ACC112 (cell line): ENCODE data around the gene RARRES2.

Experiments used
- H2AFZ ChIP-seq: fragments of 200-600 bp; sonication (generic); one replicate; pipeline ENCODE4 v1.6.0; 2017; ENCODE audit warnings: antibody characterized with exemption, low read length; ENCODE audit not compliant: unreplicated experiment
- H3K27ac ChIP-seq: fragments of 200-600 bp; sonication (generic); 2 replicates; pipeline ENCODE4 v1.5.1; 2014; ENCODE audit warnings: low read depth, mild to moderate bottlenecking, antibody characterized with exemption, low read length, moderate library complexity
- H3K27me3 ChIP-seq: fragments of 200-600 bp; sonication (generic); 2 replicates; pipeline ENCODE4 v1.6.1; 2014; ENCODE audit warnings: mild to moderate bottlenecking, antibody characterized with exemption, low read length, moderate library complexity, mixed read lengths; ENCODE audit not compliant: insufficient read depth
- H3K36me3 ChIP-seq: fragments of 200-600 bp; sonication (generic); 2 replicates; pipeline ENCODE4 v1.6.1; 2016; ENCODE audit warnings: mild to moderate bottlenecking, antibody characterized with exemption, low read length, moderate library complexity, mixed read lengths; ENCODE audit not compliant: insufficient read depth
- H3K4me1 ChIP-seq: fragments of 200-600 bp; sonication (generic); one replicate; pipeline ENCODE4 v1.6.1; 2016; ENCODE audit warnings: low read length, mixed read lengths; ENCODE audit not compliant: insufficient read depth, unreplicated experiment, control insufficient read depth
- H3K4me3 ChIP-seq: fragments of 200-600 bp; sonication (generic); 2 replicates; pipeline ENCODE4 v1.5.1; 2014; ENCODE audit warnings: mild to moderate bottlenecking, low read depth, low read length
- H3K79me2 ChIP-seq: fragments of 200-600 bp; sonication (generic); one replicate; pipeline ENCODE4 v1.6.0; 2016; ENCODE audit warnings: low read length; ENCODE audit not compliant: control insufficient read depth, unreplicated experiment, insufficient read depth

Gene RARRES2

DNA sequence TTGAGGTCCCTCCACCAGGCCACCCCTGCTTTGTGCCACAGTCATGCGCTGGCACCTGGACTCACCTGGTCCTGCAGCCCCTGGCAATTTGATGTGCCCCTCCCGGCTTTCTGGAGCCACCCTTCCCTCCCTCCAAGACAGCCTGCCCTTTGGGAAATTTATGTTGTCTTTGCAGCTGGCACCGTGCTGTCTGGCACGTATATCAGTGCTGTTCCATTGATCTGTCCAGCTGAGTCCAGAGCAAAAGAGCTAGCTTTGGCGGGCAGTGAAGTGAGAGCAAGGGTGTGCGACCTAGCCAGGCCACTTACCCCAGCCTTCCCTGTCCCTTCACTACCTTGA is 5.7 kb downstream of the RARRES2 start:
- Histone ChIP-seq H3K27ac (no peak overlapping the region), H3K36me3 (no peaks in the 10 kb centered on the region), H3K27me3 (peaks cover 20% of the 10 kb centered on the region), H2AFZ (no peak overlapping the region), H3K79me2 (no peaks in the 10 kb centered on the region), H3K4me3 (no peak overlapping the region), H3K4me1 (no peaks in the 10 kb centered on the region)

DNA sequence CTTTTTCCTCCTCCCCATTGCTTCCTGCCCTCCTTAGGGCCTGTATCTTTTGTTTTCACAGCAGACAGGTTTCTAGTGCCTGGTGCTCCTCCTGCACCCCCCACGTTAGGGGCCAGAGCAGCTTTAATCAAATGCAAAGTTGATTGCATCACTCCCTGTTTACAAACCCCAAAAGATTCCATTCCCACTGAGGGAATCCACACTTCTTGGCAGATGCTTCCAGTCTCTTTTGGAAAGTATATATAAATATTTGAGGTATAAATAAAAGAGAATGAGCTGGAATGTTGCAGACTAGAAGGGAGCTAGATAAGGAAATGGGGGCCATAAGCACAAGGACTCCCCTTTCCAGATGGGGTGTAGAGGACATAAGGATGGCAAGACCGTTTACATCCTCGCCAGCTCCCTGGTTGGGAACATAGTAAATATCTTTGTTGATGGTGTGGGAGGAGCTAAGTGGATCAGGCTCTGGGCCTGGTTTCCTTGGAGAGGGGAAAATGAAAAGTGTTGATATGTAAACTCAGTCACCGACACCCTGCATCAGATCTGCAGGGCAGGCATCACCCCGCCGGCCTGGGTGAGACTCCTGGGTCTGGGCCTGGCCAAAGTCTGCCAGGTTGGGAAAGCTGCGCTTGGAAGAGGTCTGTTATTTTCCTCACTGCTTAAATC is 6.2 kb downstream of the RARRES2 start:
- no peaks in the 10 kb centered on the region for H3K79me2 ChIP-seq
- no peak overlapping the region for H3K27ac ChIP-seq
- no peaks in the 10 kb centered on the region for H3K36me3 ChIP-seq
- no peak overlapping the region for H3K4me3 ChIP-seq
- H3K27me3 ChIP-seq, result peaks cover 15% of the 10 kb centered on the region
- no peak overlapping the region for H2AFZ ChIP-seq
- no peaks in the 10 kb centered on the region for H3K4me1 ChIP-seq

DNA sequence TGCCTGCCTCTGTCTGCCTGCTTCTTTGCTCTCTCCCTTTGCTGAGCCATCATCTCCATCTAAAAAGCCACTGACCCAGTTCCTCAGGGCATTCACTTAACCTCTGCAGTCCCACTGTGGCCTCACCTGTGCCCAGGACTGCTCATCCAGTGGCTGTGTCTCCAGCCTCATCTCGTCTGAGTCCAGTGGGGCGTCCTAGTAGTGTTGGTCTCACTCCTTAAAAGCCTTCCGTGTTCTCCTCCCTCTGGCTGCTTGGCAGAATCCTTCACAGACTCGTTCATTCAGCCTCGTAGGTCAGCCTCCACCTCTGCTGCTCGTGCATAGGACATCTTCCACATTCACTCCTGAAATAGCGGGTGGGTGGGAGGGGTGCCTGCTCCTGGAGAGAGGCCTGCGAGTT is 7.3 kb downstream of the RARRES2 start:
- Histone ChIP-seq H2AFZ (no peak overlapping the region), H3K4me3 (no peak overlapping the region), H3K27me3 (peaks cover 4% of the 10 kb centered on the region), H3K4me1 (no peaks in the 10 kb centered on the region), H3K79me2 (no peaks in the 10 kb centered on the region), H3K27ac (no peak overlapping the region), H3K36me3 (no peaks in the 10 kb centered on the region)

DNA sequence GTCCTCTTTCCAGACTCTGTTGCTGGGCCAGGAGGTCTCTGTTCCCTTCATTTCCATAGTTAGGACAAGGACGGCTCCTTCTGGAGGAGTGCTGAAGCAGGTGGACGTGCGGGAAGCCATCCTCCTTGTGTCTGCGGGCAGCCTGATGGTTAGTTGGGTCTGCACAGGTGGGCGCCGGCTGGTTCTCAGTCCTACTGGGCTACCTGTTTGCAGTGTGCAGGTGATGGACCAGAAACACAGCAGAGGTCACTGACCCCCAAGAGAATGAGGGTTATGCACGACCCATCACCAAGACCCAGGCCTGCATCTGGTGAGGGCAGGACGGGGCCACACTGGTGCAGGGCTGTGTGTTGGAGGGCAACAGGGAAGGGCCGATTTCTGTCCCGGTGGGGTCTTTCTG is 7.8 kb downstream of the RARRES2 start:
- no peaks in the 10 kb centered on the region; the same call in 1 of the 2 replicates for H3K27me3 ChIP-seq
- H3K79me2 ChIP-seq, result no peaks in the 10 kb centered on the region
- H3K4me1 ChIP-seq, result no peaks in the 10 kb centered on the region
- H3K4me3 ChIP-seq, result no peak overlapping the region
- H2AFZ ChIP-seq, result no peak overlapping the region
- no peaks in the 10 kb centered on the region for H3K36me3 ChIP-seq
- no peak overlapping the region for H3K27ac ChIP-seq

GRCh38 chr7:150332852-150333635 is 8.4 kb downstream of the RARRES2 start:
- Histone ChIP-seq H3K79me2 (no peaks in the 10 kb centered on the region), H2AFZ (no peak overlapping the region), H3K36me3 (no peaks in the 10 kb centered on the region), H3K27ac (no peak overlapping the region), H3K27me3 (no peaks in the 10 kb centered on the region; the same call in 1 of the 2 replicates), H3K4me3 (no peak overlapping the region), H3K4me1 (no peaks in the 10 kb centered on the region)

GRCh38 chr7:150330211-150330885 is 11.1 kb downstream of the RARRES2 start:
- H3K27ac ChIP-seq, result no peak overlapping the region
- H3K27me3 ChIP-seq, result no peaks in the 10 kb centered on the region; the same call in 1 of the 2 replicates
- H2AFZ ChIP-seq, result no peak overlapping the region
- no peak overlapping the region for H3K4me3 ChIP-seq
- no peaks in the 10 kb centered on the region for H3K36me3 ChIP-seq
- H3K4me1 ChIP-seq, result no peaks in the 10 kb centered on the region
- no peaks in the 10 kb centered on the region for H3K79me2 ChIP-seq

DNA sequence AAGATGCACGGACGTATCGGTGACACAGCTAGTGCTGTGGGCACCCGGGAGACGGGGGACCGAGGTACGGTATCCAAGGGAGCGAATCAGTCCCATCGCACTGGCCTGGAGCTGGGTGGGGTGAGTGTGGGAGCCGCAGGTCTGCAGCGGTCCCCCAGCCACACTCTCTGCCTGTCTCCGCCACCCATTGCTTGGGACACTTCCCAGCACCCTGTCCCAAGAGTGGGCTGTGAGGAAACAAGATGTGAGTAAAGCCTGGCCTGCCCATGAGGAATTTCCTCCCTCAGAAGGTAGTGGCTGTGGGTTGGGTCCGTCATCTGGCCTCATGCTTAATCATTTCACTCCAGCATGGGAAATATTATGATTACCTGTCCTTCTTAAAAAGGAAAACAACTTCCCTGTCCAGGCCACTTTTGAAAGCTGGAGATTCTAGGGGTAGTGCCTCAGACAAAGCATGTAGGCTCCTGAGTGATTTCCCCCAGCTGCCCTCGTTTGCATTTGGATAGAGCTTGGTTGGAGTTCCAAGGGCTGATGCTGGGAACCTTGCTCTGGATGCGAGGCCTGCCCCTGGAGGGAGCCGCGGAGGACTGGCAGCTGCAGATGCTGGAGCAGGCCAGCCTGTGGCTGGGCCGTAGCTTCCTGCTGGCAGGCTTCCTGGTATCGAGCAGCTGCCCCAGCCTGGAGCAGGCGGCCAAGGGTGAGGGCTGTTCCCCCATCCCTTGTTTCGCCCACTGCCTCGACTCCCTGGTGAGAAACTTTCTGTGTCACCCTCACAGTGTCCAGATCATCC is 11.9 kb downstream of the RARRES2 start:
- H3K27me3 ChIP-seq, result no peaks in the 10 kb centered on the region; the same call in 1 of the 2 replicates
- H3K4me3 ChIP-seq, result no peak overlapping the region
- no peaks in the 10 kb centered on the region for H3K36me3 ChIP-seq
- no peak overlapping the region for H2AFZ ChIP-seq
- no peaks in the 10 kb centered on the region for H3K79me2 ChIP-seq
- no peaks in the 10 kb centered on the region for H3K4me1 ChIP-seq
- H3K27ac ChIP-seq, result no peak overlapping the region

GRCh38 chr7:150327308-150327707 is 14.1 kb downstream of the RARRES2 start:
- Histone ChIP-seq H2AFZ (no peak overlapping the region), H3K27ac (no peak overlapping the region), H3K36me3 (no peaks in the 10 kb centered on the region), H3K4me1 (no peaks in the 10 kb centered on the region), H3K27me3 (peaks cover 11% of the 10 kb centered on the region), H3K4me3 (no peak overlapping the region), H3K79me2 (no peaks in the 10 kb centered on the region)

GRCh38 chr7:150326657-150327268 is 14.7 kb downstream of the RARRES2 start:
- Histone ChIP-seq H3K4me3 (no peak overlapping the region), H3K36me3 (no peaks in the 10 kb centered on the region), H3K27me3 (peaks cover 11% of the 10 kb centered on the region), H3K4me1 (no peaks in the 10 kb centered on the region), H3K27ac (no peak overlapping the region), H3K79me2 (no peaks in the 10 kb centered on the region), H2AFZ (no peak overlapping the region)

- Histone ChIP-seq H3K4me3 (no peak overlapping the region), H3K36me3 (no peaks in the 10 kb centered on the region), H3K27me3 (peaks cover 11% of the 10 kb centered on the region), H3K27ac (no peak overlapping the region), H3K79me2 (no peaks in the 10 kb centered on the region), H3K4me1 (no peaks in the 10 kb centered on the region), H2AFZ (no peak overlapping the region)
These were observed 15.5 kb downstream of the RARRES2 start for GRCh38 chr7:150325901-150326300.
